GM23338 (cell line): Measurements from ENCODE around the gene EPHB1.

Experiments
- CREB1 ChIP-seq: fragments of 250-450 bp; sonication (Bioruptor Pico); IDR thresholded peaks from 2 replicates; pipeline ENCODE4 v1.5.0; 2020; ENCODE audit warnings: low read depth, mild to moderate bottlenecking, moderate library complexity
- EZH2 ChIP-seq: fragments of 200-600 bp; sonication (generic); IDR thresholded peaks from one replicate; pipeline ENCODE4 v1.8.0; 2017; ENCODE audit warnings: antibody characterized with exemption, mild to moderate bottlenecking, low read depth; ENCODE audit not compliant: unreplicated experiment
- EZH2phosphoT487 ChIP-seq: fragments of 200-600 bp; sonication (generic); IDR thresholded peaks from one replicate; pipeline ENCODE4 v1.8.1; 2018; ENCODE audit warnings: antibody characterized with exemption; ENCODE audit not compliant: unreplicated experiment
- JUNB ChIP-seq: IDR thresholded peaks from one replicate; pipeline ENCODE4 v1.6.1; 2016; ENCODE audit warnings: antibody characterized with exemption; ENCODE audit not compliant: unreplicated experiment
- NANOG ChIP-seq: IDR thresholded peaks from 2 replicates; pipeline ENCODE4 v1.6.1; 2016; ENCODE audit warnings: antibody characterized with exemption, borderline replicate concordance
- POLR2AphosphoS5 ChIP-seq: IDR thresholded peaks from 2 replicates; pipeline ENCODE4 v1.6.1; 2016; ENCODE audit warnings: antibody characterized with exemption, low read depth
- STAT1 ChIP-seq: IDR thresholded peaks from one replicate; pipeline ENCODE4 v1.6.1; 2016; ENCODE audit warnings: antibody characterized with exemption; ENCODE audit not compliant: unreplicated experiment
- ZNF114 ChIP-seq: fragments of 250-450 bp; sonication (Bioruptor Pico); IDR thresholded peaks from 2 replicates; pipeline ENCODE4 v1.5.0; 2020; ENCODE audit warnings: mild to moderate bottlenecking, moderate library complexity
- ZNF331 ChIP-seq: fragments of 250-450 bp; sonication (Bioruptor Pico); IDR thresholded peaks from 2 replicates; pipeline ENCODE4 v1.5.0; 2020; ENCODE audit warnings: low read depth, mild to moderate bottlenecking, moderate library complexity
- TF ChIP-seq, protein P1 (sequence below), 2 experiments: fragments of 200-600 bp in 1 of 2; sonication (generic) in 1 of 2; conservative IDR thresholded peaks; 2 replicates each; pipeline versions ENCODE4 v1.5.1 to v1.6.1; 2016 to 2017; ENCODE audit warnings: antibody characterized with exemption in 2 of 2, low read depth in 2 of 2, mild to moderate bottlenecking in 2 of 2, moderate library complexity in 1 of 2
- TF ChIP-seq, protein P2 (sequence below): IDR thresholded peaks from one replicate; pipeline ENCODE4 v1.6.1; 2018; ENCODE audit warnings: antibody characterized with exemption; ENCODE audit not compliant: unreplicated experiment
- TF ChIP-seq, protein P3 (sequence below): IDR thresholded peaks from 2 replicates; pipeline ENCODE4 v1.6.1; 2016; ENCODE audit warnings: antibody characterized with exemption
- TF ChIP-seq, protein P4 (sequence below): fragments of 250-450 bp; sonication (Bioruptor Pico); IDR thresholded peaks from 2 replicates; pipeline ENCODE4 v1.5.0; 2020; ENCODE audit warnings: mild to moderate bottlenecking, moderate library complexity

DNA sequence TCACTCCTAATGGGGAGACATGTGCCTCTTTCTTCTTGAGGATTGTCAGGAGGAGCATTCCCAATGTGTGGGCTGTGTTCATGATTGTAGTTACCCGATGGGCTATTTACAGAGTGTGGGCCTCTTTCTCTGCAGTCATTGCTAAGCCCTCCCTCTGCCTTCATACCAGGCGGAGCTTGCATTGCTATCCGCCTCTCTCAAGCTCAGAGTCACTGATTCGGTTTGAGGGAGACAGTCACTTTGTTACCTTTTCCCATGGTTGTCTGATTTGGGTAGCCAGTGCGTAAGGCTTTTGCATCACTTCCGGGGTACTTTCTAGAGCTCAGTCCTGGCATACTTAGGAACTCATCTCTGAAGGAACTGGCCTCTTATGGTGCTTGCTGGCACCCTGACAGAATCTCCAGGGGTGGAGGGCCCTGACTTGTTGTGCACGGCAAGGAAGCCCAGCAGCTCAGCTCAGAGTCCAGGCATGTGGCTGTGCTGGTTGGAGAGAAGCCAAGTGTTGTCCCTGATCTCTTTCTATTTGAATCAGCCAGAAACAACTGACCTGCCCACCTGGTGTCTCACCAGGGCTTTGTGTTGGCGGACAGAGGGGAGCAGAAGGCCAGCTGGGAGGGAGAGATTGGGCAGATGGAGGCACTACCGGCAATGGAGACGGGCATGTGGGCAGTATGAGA is 79.8 kb downstream of the EPHB1 start:
- TF ChIP-seq, protein P1, sequence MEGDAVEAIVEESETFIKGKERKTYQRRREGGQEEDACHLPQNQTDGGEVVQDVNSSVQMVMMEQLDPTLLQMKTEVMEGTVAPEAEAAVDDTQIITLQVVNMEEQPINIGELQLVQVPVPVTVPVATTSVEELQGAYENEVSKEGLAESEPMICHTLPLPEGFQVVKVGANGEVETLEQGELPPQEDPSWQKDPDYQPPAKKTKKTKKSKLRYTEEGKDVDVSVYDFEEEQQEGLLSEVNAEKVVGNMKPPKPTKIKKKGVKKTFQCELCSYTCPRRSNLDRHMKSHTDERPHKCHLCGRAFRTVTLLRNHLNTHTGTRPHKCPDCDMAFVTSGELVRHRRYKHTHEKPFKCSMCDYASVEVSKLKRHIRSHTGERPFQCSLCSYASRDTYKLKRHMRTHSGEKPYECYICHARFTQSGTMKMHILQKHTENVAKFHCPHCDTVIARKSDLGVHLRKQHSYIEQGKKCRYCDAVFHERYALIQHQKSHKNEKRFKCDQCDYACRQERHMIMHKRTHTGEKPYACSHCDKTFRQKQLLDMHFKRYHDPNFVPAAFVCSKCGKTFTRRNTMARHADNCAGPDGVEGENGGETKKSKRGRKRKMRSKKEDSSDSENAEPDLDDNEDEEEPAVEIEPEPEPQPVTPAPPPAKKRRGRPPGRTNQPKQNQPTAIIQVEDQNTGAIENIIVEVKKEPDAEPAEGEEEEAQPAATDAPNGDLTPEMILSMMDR (conservative IDR thresholded peaks at IDR 0.05; ENCODE audit: low read depth in 2 of 2): no peak
- TF ChIP-seq POLR2AphosphoS5: no peak
- no peak for TF ChIP-seq EZH2
- no peak for TF ChIP-seq JUNB
- TF ChIP-seq CREB1: no peak
- no peak for TF ChIP-seq EZH2phosphoT487
- TF ChIP-seq NANOG: no peak
- TF ChIP-seq, protein P2, sequence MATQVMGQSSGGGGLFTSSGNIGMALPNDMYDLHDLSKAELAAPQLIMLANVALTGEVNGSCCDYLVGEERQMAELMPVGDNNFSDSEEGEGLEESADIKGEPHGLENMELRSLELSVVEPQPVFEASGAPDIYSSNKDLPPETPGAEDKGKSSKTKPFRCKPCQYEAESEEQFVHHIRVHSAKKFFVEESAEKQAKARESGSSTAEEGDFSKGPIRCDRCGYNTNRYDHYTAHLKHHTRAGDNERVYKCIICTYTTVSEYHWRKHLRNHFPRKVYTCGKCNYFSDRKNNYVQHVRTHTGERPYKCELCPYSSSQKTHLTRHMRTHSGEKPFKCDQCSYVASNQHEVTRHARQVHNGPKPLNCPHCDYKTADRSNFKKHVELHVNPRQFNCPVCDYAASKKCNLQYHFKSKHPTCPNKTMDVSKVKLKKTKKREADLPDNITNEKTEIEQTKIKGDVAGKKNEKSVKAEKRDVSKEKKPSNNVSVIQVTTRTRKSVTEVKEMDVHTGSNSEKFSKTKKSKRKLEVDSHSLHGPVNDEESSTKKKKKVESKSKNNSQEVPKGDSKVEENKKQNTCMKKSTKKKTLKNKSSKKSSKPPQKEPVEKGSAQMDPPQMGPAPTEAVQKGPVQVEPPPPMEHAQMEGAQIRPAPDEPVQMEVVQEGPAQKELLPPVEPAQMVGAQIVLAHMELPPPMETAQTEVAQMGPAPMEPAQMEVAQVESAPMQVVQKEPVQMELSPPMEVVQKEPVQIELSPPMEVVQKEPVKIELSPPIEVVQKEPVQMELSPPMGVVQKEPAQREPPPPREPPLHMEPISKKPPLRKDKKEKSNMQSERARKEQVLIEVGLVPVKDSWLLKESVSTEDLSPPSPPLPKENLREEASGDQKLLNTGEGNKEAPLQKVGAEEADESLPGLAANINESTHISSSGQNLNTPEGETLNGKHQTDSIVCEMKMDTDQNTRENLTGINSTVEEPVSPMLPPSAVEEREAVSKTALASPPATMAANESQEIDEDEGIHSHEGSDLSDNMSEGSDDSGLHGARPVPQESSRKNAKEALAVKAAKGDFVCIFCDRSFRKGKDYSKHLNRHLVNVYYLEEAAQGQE: no peak
- TF ChIP-seq, protein P3, sequence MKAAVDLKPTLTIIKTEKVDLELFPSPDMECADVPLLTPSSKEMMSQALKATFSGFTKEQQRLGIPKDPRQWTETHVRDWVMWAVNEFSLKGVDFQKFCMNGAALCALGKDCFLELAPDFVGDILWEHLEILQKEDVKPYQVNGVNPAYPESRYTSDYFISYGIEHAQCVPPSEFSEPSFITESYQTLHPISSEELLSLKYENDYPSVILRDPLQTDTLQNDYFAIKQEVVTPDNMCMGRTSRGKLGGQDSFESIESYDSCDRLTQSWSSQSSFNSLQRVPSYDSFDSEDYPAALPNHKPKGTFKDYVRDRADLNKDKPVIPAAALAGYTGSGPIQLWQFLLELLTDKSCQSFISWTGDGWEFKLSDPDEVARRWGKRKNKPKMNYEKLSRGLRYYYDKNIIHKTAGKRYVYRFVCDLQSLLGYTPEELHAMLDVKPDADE: no peak
- no peak for TF ChIP-seq ZNF114 (CRISPR knock-in tag)
- TF ChIP-seq STAT1: no peak
- no peak for TF ChIP-seq ZNF331 (CRISPR knock-in tag)
- TF ChIP-seq, protein P4, sequence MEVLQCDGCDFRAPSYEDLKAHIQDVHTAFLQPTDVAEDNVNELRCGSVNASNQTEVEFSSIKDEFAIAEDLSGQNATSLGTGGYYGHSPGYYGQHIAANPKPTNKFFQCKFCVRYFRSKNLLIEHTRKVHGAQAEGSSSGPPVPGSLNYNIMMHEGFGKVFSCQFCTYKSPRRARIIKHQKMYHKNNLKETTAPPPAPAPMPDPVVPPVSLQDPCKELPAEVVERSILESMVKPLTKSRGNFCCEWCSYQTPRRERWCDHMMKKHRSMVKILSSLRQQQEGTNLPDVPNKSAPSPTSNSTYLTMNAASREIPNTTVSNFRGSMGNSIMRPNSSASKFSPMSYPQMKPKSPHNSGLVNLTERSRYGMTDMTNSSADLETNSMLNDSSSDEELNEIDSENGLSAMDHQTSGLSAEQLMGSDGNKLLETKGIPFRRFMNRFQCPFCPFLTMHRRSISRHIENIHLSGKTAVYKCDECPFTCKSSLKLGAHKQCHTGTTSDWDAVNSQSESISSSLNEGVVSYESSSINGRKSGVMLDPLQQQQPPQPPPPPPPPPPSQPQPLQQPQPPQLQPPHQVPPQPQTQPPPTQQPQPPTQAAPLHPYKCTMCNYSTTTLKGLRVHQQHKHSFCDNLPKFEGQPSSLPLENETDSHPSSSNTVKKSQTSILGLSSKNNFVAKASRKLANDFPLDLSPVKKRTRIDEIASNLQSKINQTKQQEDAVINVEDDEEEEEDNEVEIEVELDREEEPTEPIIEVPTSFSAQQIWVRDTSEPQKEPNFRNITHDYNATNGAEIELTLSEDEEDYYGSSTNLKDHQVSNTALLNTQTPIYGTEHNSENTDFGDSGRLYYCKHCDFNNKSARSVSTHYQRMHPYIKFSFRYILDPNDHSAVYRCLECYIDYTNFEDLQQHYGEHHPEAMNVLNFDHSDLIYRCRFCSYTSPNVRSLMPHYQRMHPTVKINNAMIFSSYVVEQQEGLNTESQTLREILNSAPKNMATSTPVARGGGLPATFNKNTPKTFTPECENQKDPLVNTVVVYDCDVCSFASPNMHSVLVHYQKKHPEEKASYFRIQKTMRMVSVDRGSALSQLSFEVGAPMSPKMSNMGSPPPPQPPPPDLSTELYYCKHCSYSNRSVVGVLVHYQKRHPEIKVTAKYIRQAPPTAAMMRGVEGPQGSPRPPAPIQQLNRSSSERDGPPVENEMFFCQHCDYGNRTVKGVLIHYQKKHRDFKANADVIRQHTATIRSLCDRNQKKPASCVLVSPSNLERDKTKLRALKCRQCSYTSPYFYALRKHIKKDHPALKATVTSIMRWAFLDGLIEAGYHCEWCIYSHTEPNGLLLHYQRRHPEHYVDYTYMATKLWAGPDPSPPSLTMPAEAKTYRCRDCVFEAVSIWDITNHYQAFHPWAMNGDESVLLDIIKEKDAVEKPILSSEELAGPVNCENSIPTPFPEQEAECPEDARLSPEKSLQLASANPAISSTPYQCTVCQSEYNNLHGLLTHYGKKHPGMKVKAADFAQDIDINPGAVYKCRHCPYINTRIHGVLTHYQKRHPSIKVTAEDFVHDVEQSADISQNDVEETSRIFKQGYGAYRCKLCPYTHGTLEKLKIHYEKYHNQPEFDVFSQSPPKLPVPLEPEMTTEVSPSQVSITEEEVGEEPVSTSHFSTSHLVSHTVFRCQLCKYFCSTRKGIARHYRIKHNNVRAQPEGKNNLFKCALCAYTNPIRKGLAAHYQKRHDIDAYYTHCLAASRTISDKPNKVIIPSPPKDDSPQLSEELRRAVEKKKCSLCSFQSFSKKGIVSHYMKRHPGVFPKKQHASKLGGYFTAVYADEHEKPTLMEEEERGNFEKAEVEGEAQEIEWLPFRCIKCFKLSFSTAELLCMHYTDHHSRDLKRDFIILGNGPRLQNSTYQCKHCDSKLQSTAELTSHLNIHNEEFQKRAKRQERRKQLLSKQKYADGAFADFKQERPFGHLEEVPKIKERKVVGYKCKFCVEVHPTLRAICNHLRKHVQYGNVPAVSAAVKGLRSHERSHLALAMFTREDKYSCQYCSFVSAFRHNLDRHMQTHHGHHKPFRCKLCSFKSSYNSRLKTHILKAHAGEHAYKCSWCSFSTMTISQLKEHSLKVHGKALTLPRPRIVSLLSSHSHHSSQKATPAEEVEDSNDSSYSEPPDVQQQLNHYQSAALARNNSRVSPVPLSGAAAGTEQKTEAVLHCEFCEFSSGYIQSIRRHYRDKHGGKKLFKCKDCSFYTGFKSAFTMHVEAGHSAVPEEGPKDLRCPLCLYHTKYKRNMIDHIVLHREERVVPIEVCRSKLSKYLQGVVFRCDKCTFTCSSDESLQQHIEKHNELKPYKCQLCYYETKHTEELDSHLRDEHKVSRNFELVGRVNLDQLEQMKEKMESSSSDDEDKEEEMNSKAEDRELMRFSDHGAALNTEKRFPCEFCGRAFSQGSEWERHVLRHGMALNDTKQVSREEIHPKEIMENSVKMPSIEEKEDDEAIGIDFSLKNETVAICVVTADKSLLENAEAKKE (CRISPR knock-in tag): no peak
